HG02852 (cell line): ENCODE measurements around the gene GOLGB1.

Source experiments
- ATAC-seq: cut with Tn5 transposase; IDR thresholded peaks from one replicate; pipeline ENCODE4 v1.9.1; 2021; ENCODE audit warnings: mild to moderate bottlenecking, moderate library complexity; ENCODE audit not compliant: unreplicated experiment

The GOLGB1 gene

GRCh38 chr3:121645054-121645453 is 104.5 kb downstream of the GOLGB1 start:
- no peak for ATAC-seq

GRCh38 chr3:121642601-121643314 is 106.8 kb downstream of the GOLGB1 start:
- no peak for ATAC-seq

GRCh38 chr3:121641127-121641526 is 108.4 kb downstream of the GOLGB1 start:
- ATAC-seq = no peak

- ATAC-seq = no peak
Observed at GRCh38 chr3:121637922-121638321, 111.6 kb downstream of the GOLGB1 start.

- ATAC-seq = no peak
Observed at GRCh38 chr3:121630355-121630754, 119.2 kb downstream of the GOLGB1 start.

GRCh38 chr3:121629601-121630000 is 119.9 kb downstream of the GOLGB1 start:
- no peak for ATAC-seq

- ATAC-seq = no peak
Observed at GRCh38 chr3:121627622-121628021, 121.9 kb downstream of the GOLGB1 start.

- ATAC-seq = no peak
Observed at GRCh38 chr3:121627211-121627610, 122.3 kb downstream of the GOLGB1 start.

- no peak for ATAC-seq
Observed at GRCh38 chr3:121626495-121626894, 123.0 kb downstream of the GOLGB1 start.

GRCh38 chr3:121624147-121624899 is 125.2 kb downstream of the GOLGB1 start:
- ATAC-seq = no peak

- ATAC-seq = no peak
Observed at GRCh38 chr3:121621491-121621890, 128.1 kb downstream of the GOLGB1 start.

- ATAC-seq = no peak
Observed at GRCh38 chr3:121619691-121620090, 129.8 kb downstream of the GOLGB1 start.
